Right hindlimb (tissue), 1 donor: ENCODE results near the gene PMIS2.

ENCODE experiments used
- DNase-seq: peaks from one replicate; pipeline ENCODE4 v3.0.0-alpha.2; 2018

PMIS2 gene

DNA sequence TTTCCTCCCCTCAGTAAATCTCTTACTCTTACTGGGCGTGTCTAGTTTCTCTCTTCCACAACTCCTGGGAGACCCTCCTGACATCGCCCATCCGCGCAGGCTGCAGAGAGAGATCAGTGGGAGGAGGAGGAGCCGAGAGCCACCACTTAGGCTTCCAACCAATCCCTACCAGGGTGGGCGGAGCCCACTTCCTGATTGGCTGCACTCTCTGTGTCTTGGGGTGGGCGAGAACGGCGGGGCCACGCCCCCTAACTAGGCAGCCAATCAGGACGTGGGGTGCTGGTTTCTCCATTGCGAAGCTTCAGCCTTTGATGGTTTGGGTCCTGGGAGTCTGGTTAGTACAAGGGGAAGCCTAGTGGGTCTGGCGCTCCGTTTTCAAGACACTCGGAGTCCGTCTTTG is at the start of gene PMIS2:
Gene PMIS2, plus strand, starts transcription at position 326 of the 400 bp plus-strand sequence. CDS start 87 bp downstream, outside the sequence.
- DNase-seq = no peak

DNA sequence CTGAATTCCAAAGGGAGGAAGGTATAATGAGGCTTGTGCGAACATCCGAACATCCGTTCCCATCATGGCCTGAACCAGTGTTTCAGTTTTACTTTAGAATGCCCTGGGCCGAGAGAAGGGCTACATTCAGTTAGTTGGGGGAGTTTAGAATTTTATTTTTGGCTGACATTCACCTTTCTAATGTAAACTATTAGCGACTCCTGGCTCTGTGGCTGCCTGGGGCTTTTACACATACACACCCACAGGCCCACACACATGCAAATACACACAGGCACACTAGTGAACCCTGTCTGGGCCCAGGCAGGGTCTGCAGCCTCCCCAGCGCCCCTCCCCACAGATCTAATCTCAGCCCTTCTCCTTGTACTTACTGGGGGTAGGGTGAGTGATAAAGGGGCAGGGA is 46.7 kb upstream of the PMIS2 start:
- no peak for DNase-seq

DNA sequence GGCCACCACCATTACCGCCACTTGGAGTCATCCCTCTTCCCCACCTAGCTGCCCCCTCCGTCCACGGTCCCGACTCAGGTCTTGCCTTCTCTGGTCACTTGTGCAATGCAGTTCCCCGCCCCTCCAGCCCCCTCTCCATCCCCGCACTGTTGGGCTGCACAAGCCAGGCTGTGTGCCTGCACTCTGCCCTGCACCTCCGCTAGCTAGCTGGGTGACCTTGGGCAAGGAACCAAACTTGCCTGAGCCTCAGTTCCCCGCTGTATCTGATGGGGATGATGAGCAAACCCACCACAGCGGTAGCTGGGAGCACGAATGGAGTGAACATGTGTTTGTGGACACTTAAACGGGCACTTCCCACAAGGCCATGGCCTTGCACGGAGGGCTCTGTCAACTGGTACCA is 46.1 kb upstream of the PMIS2 start:
- DNase-seq = no peak

DNA sequence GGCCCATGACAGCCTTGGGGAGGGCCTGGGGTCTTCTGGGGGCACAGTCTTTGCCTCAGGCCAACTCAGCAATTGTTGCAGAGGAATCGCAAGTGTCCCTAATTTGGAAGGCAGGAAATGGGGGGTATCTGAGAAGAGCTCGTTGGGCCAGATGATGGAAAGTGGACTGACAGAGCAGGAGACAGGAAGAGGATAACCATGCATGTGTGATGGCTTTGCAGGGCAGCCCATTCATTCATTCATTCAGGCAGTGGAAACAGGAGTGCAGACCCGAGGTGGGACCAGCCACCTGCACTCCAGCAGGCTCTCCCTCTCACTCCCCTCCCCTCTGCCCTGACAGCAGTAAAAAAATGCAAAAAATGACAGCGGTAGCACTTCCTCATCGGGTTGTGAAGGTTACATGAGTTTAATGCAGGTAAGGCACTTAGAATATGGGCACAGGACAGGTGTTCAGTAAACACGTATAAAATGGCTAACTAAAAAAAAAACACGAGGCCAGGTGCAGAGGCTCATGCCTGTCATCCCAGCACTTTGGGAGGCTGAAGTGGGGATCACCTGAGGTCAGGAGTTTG is 45.5 kb upstream of the PMIS2 start:
- no peak for DNase-seq

DNA sequence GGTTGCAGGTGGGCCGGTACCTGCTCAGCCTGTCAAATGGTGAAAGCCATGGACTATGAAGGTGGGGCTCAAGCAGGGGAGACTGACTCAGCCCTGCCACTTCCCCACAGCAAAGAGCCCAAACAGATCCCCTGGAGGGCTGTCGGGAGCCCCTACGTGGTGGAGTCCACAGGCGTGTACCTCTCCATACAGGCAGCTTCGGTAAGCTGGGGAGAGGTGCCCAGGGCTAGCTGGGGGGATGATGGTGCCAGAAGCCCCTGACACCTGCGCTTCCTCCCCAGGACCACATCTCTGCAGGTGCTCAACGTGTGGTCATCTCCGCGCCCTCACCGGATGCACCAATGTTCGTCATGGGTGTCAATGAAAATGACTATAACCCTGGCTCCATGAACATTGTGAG is 43.8 kb upstream of the PMIS2 start:
- DNase-seq = no peak

DNA sequence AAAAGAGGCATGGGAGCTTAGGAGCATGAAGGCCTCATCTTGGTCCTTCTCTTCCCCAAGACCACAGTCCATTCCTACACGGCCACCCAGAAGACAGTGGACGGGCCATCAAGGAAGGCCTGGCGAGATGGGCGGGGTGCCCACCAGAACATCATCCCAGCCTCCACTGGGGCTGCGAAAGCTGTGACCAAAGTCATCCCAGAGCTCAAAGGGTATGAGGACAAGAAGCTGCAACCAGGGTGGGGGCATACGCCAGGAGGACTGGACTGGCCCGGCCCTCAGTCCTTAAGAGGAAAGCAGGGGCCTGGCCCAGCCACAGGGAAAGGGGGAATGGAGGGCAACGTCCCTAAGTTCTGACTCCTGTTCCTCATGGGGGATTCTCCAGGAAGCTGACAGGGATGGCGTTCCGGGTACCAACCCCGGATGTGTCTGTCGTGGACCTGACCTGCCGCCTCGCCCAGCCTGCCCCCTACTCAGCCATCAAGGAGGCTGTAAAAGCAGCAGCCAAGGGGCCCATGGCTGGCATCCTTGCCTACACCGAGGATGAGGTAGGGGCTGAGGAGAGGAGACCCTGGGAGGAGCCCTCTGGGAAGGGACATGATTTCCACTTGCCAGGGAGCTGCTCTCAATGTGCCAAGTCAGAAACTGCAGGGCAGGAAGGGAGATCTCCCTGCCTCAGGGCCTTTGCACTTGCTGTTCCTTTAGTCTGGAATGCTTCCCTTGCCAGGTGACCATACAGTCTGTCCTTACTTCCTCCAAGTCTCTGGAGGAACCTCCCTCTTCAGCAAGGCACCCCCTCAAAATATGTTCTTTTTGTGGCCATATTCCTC is 42.5 kb upstream of the PMIS2 start:
- no peak for DNase-seq

DNA sequence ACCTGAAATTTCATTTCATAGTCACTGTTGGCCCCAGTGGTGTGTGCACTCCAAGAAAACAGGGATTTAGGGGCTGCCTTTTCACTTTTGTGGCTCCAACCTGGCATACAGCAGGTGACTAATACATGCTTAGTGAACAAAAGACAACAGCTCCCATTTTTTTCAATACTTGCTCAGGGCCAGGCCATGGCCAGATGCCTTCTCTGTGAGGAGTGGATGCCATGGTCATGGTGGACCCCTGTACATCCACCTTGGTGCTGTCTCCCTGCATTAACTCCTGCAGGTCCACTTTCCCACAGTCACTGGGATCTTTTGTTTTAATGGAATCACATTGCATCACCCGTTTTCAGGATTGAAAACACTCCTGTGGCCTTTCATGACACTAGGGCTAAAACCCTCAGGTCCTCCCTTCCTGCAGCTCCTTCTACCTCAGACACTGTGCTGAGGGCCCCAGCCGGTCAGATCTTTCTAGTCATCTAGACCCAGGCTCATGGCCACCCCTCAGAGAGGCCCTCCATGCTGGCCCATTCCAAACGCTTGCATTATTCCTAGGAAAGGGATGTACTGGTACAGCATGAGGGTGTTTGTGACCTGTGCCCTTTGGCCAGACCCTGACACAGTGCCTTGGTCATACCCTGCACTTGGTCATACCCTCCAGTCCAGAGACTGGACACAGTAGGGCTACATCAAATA is 41.7 kb upstream of the PMIS2 start:
- DNase-seq = no peak

DNA sequence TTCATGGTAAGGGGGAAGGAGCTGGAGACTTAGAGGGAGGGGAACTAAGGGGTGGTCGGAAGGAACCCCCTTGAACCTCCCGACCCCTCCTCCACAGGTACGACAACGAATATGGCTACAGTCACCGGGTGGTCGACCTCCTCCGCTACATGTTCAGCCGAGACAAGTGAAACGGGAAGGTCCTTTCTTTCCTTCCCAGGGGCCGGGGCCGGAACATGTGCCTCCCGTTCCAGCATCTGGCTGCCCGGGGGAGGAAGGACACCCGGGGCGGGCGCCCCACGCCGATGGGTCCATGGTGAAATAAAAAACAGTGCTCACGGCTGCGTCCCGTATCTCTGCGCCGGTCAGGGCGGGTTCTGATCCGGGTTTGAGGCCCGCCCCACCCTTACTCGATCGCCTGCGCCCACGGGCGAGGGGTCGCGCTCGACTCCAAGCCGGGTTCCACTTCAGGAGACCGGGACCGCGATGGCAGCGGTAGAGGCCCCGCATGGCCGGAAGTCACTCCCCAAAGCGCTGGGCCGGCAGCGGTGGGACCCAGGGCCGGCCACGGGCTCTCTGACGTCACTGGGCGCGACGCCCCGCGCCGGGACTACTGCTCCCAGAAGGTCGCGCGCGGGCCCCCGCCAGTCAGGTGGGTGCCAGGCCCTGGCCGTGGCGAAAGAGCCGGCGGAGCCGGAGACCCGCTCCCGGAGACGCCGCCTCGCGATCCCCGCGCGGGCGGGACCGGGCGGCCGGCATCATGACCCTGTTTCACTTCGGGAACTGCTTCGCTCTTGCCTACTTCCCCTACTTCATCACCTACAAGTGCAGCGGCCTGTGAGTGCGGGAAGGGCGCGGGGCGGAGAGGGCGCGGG is 40.7 kb upstream of the PMIS2 start, which contains the start of gene TMEM147:
Gene TMEM147, plus strand, starts transcription at position 626 of the 854 bp plus-strand sequence. Its CDS starts 114 bp downstream, at position 740.
- peak; percentile 94 for DNase-seq

DNA sequence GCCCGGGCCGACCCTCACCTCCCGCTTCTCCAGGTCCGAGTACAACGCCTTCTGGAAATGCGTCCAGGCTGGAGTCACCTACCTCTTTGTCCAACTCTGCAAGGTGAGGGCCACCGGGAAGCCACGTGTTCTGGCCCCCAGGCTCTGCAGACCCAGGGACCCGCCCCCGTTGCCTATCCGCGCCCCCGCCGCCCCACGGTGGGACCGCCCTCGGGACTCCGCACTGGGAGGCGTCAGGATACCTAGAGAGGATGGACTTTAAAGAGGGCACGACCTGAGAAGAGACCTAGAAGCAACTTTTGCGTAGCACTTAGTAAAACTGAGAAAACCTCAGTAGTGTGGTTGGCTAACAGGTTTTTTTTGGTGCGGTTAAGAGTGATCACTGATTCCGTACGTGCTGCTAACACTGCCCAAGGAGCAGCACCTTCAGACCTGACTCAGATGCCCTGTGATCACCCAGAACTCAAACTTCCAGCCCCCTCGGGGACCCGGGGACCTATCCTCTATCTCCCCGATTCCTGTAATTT is 40.1 kb upstream of the PMIS2 start:
- peak; percentile 50 for DNase-seq

DNA sequence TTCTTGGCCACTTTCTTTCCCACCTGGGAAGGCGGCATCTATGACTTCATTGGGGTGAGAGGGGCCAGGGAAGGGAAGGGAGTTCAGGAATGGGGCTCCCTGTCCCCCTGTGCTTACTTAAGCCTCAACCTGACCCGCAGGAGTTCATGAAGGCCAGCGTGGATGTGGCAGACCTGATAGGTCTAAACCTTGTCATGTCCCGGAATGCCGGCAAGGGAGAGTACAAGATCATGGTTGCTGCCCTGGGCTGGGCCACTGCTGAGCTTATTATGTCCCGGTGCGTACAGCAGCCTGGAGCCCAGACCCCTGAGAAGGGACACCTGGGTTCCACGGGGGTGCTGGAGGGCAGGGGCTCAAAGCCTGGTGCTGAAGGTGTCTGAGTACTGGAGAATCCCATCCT is 39.4 kb upstream of the PMIS2 start:
- no peak for DNase-seq

DNA sequence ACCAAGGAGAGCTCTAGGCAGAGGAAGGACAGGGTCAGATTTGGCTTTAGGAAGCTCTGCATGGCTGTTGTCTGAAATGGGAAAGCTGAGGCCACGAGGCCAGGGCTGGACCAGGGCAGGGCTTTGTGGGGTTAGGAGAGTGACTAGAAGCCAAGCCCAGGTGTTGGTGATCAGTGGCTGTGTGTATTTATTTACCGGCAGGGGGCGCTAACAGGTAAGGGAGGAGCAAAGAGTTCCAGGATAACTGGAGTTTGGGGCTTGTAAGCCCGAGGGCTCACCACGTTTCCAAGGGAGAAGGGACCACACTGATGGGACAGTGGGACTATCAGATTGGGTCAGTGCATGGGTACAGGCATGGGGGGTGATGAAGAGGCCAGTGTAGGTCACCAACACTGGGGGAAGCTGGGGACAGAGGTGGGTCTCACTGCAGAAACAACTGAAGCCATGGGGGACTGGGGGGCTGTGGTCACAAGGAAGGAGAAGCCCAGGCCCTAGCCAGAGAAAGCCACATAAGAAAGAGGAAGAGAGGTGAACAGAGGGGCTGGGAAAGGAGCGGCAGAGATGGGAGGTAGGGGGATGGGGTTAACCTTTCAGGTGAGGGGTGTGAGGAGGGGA is 36.7 kb upstream of the PMIS2 start:
- DNase-seq = peak; percentile 46

DNA sequence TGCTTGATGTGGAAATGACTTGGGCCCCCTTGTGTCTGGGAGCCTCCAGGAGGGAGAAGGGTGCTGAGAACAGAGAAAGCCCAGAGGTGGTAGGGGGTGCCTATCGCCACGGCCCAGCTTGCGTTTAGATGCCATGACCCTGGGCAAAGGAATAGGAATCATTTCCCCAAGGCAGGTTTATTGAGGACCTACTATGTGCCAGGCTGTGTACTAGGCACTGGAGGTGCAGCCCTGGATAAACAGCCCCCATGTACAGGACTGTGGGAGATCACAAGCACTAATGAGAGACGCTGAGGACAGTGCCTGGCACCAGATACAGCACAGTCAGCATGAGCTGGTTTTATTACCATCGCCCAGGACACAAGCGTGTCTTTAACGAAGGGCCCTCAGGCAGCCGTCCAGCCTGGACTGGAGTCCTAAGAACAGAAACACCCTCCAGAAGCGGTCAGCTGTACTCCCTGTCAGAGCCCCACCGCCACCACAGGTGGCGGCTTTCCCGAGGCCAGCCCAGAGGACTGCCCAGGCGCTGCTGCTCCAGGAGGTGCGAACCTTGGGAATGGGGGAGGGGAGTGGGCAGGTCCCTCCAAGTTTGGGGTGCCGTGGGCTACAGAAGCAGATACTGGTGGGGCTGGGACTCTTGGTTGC is 36.0 kb upstream of the PMIS2 start:
- no peak for DNase-seq

DNA sequence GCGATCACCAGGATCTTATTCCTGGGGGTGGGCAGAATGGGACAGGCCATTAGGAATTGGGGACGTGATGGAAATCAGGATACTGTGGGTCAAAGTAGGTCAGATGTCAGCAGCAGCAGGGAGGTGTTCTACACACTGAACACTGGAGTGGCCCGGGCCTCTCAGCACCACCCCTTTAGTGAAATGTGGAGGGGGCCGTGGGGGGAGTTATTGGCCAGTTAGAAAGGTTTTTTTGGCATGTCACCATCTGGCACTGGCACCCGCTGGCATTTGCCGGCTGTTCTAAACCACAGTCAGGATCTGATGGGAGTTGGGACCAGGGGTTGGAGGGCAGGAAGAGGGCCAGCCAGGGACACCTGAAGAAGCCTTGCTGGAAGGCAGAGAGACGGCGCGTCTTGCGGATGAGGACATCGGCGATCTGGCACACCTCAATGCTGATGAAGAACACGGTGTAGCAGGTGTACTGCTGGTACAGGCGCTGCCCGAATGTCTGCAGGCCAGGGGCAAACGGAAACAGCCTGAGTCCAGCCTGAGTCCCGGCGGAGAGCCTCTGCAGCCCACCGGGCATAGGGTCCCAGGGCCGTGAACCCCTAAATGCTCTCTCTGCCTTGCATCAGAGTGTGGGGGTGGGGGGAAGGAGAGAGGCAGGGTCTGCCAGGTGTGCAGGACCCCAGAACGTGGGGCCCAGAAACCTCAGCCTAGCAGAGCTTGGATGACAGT is 34.7 kb upstream of the PMIS2 start:
- no peak for DNase-seq

DNA sequence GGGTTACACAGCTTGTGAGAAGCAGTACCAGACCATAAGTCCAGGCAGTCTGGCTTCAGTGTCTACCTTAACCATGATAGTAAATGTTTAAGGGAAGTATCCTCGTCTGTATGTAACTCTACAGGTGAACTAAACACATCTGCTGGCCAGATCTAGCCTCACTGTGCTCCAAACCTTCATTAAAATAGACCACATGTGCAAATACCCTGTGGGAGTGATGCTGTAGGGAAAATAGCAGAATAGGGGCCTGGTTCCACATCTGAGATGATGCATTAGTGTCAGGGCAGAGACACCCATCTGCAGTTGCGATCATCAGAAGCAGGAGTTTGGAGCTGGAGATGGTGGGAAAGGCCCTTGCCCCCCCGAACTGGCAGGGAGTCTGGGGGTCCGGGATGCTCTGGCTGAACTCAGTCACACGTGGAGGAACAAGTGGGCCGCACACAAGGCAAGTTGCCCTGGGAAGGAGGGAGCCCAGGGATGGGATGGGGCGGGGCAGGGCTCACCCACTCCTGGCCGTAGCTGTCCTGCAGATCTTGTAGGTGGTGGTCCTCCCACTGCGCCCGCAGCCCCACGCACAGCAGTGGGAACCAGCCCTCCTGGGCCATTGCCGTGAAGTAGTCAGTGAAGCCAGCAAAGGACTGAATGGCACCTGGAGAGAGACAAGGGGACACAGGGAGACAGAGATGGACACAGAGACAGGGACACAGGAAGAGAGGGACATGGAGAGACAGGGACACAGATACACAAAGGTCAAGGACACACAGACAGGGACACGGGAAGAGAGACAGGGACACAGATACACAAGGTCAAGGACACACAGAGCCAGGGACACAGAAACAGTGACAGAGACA is 33.2 kb upstream of the PMIS2 start:
- DNase-seq = no peak

DNA sequence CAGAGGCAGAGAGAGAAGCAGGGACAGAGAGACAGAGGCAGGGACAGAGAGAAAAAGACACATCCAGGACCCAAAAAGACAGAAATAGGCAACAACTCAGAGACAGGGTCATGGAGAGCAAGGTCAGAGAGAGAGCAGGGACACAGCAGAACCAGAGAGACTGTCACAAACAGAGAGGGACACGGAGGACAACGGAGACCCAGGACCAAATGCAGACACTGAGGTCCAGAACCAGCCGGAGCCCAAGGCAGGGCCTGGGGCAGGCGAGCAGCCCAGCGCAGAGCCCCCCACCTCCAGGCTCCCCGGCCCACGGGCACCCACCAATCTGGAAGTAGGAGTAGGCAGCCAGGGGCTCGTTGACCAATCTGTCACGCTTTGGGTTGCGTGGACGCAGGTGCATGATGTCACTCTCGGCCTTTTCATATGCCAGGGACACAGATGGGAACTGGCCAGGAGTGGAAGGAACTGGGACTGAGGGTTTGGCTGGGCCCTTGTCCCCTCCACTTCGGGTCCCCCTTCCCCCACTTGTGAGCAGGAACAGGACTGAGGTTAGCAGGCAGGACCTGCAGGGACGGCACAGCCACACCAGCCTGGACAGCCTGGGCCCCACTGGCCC is 32.5 kb upstream of the PMIS2 start:
- DNase-seq = no peak

DNA sequence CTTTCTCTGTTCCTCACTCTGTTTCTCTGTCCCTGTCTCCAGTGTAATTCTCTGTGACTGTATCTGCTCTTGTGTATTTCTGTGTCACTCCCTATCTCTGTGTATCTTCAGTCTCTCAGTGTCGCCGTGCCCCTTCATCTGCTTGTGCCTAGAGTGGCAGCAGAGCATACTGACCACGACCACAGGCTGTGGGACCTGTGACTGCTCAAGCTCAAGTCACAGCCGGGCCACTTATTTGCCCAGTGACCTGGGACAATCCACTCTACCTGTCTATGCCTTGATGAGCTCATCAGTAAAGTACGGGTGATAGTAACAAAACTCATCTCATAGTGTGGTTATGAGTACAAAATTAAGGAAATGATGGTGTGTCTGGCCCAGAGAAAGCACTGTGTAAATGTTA is 31.9 kb upstream of the PMIS2 start:
- no peak for DNase-seq

DNA sequence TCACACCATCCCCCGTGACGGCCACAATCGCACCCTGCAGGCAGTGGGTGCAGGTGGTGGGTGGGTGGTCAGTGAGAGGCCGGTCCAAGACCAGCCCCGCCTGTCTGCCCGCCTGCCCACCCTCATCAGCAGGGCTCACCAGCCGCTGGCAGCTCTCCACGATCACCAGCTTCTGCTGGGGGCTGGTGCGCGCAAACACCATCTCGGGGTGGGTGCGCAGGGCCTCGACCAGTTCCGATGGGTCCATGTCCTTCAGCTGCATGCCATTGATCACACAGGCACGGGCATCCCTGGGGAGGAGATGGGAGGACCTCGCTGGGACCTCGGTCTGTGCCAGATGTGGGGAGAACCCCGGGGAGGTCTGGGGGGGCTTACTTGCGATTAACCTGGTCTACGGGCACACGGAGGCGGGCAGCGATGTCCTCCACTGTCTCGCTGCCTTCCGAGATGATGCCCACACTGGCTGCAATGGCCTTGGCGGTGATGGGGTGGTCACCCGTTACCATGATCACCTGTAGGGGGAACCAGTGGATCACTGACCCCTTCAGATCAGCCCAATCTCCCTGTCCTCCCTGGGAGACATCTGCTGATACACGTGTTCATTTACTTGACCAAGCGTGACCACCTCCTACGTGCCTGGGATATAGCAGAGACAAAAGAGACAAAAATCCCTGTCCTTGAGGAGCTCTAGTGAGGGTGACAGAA is 30.5 kb upstream of the PMIS2 start:
- DNase-seq = no peak

DNA sequence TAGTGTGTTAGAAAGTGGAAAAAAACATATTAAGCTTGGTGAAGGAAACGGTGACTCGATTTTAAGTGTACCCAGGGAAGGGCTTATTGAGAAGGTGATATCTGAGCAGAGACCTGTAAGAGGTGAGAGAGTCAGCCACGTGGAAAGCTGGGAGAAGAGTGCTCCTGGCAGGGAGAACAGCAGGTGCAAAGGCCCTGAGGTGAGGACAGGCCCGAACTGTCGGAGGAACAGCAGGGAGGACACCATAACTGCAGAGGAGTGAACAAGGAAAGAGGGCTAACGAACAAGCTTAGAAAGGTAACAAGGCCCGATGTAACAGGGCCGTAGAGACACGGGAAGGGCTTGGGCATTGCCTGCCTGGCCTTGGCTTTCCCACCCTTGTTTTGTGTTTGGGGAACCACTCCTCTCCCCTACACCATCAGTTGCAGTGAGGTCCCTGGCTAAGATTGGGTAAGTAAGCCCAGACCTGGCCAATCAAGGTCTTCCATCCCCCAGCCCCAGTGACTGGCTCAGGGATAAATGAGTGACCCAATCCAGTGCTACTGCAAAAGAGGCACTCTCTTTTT is 29.9 kb upstream of the PMIS2 start:
- no peak for DNase-seq
